ENCODE measurements around the gene PRR5. TPM values are rescaled to one million over a fixed set of nuclear protein-coding genes. Genes with fewer than 3 reads are reported as not detected.
"Not testable (repeated sequence)": the region's sequence is repeated elsewhere in the genome, so short reads cannot be mapped to it uniquely, and the experiment has no call there.

PRR5 gene
- total RNA-seq, 2 experiments from 2014 or later, result 29.7 to 30.6 TPM

DNA sequence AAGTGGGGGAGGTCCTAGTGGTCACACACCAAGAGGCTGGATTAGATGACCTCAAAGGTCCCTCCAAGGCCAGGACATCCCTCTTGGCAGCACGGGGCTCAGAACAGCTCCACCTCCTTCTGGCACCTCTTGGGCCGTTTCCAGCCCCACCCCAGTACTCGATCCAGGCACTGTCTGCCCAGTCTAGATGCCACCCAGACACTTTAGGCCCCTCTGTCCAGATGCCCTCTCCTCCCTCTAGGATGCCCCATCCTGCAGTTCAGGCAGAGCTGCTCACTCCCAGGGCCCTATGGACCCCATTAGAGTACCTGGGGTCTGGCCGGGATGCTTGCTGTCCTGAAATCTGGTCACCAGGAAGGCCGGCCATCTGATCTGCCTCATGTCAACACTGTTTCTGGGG is 34.7 kb upstream of the PRR5 start:
- POLR2A ChIA-PET, result no interaction called here
- peak overlapping the region; percentile 73 for H3K4me3 Mint-ChIP-seq

DNA sequence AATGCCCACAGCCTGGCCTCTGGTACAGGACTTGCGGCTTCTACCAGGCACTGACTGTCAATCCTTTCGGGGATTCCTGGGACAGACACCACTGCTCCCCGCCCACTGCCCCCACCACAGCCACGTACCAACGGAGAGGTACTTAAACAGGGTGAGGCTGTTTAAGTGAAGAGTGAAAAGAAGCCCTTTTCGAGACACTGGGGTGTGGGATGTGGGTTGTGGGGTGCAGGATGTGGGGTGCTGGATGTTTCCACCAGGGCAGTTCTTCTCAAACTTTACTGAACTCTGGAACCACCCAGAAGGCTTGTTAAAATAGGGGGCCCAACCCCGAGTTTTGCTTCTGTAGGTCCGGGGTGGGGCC is 34.2 kb upstream of the PRR5 start:
- POLR2A ChIA-PET, result no interaction called here
- H3K27ac Mint-ChIP-seq, result peak overlapping the region; percentile 82
- peaks cover 13% of the 10 kb centered on the region for H3K36me3 Mint-ChIP-seq (ENCODE audit: low read depth)

More for the DNA sequence above, 34.7 kb upstream of the PRR5 start:
- no peaks in the 10 kb centered on the region for H3K27me3 Mint-ChIP-seq
- no peak for DNase-seq
- H3K27ac Mint-ChIP-seq, result peak overlapping the region; percentile 82
- CTCF ChIA-PET, result interaction anchor here (1.3 kb wide), 1 partner anchor 18 kb away, joined by 7 read pairs; no protein-coding TSS in a partner anchor
- H3K4me1 Mint-ChIP-seq, result peaks cover 73% of the 10 kb centered on the region
- no peaks in the 10 kb centered on the region for H3K9me3 Mint-ChIP-seq
- H3K36me3 Mint-ChIP-seq (ENCODE audit: low read depth), result peaks cover 13% of the 10 kb centered on the region

DNA sequence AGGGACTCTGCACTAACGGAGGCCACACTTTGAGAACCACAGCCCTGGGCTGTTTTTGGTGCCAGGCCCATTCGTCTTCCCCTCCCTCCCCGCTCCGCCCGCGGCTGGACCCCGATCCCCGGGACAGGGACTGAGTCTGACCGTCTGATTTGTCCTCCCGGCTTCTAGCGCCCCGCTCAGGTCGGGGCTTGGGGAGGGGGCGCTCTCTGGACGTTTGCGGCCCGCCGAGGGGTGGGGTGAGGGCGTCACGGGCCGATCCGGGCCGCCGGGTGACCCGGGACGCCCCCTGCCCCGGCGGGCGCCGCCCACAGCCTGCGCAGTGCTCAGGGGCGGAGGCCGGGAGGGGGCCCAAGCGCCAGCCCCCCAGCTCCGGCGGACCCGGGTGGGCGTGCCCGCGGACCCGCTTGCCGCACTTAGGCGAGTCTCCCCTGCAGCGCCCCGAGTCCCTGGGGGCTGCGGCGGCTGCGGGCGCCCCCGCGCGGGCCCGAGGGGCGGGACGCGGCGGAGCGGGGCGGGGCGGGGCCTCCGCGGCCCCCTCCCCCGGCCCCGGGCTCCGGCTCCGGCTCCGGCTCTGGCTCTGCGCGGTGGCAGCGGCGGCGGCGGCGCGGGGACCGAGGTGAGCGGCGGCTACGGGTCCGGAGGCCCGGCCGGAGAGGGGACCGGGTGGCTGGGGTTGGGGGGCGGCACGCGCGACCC is 33.7 kb upstream of the PRR5 start:
- CTCF ChIA-PET, result interaction anchor here (1.3 to 6.2 kb wide), 2 partner anchors 16 to 17 kb away, joined by 7 to 41 read pairs; no protein-coding TSS in a partner anchor
- Mint-ChIP-seq H3K4me1 (peaks cover 78% of the 10 kb centered on the region), H3K9me3 (no peaks in the 10 kb centered on the region), H3K27me3 (no peaks in the 10 kb centered on the region), H3K4me3 (peak overlapping the region; percentile 73), H3K36me3 (ENCODE audit: low read depth) (peaks cover 13% of the 10 kb centered on the region), H3K27ac (peak overlapping the region; percentile 82)
- DNase-seq, result peak; percentile 34
- POLR2A ChIA-PET, result no interaction called here

More for the DNA sequence above, 34.2 kb upstream of the PRR5 start:
- Mint-ChIP-seq H3K27me3 (no peaks in the 10 kb centered on the region), H3K4me3 (peak overlapping the region; percentile 73), H3K4me1 (peaks cover 78% of the 10 kb centered on the region), H3K9me3 (no peaks in the 10 kb centered on the region)
- DNase-seq, result peak; percentile 91
- CTCF ChIA-PET, result interaction anchor here (1.3 kb wide), 1 partner anchor 17 kb away, joined by 7 read pairs; no protein-coding TSS in a partner anchor

DNA sequence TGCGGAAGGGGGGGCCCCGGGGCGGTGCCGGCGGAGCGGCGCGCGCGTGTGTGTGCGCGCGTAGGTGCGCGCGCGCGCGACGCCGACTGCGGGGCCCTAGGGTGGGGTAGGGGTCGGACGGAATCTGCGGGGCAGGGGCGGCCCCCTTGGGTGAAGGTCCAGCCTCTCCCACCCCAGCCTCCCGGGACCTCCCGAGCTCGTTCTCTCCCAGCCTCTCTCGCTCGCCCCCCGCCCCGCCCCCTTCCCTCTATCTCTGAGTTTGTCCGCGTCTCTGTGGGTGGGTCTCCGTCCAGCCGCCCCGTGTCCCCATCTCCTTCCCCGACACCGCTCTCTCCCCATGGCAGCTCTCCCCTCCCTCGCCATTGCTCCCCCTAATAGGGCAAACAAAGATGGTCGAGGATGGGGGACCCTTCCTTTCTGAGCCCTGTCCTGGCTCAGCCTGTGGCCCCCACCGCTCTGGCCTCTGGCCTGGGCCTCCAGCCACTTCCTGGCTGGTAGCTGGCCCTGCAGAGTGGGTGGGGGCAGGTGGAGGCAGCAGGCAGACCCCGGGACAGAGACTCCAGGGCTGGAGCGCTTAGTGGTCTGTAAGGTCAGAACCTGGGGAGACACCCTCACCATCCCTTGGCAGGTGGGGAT is 33.0 kb upstream of the PRR5 start:
- Mint-ChIP-seq H3K9me3 (no peaks in the 10 kb centered on the region), H3K27me3 (no peaks in the 10 kb centered on the region), H3K4me3 (peak overlapping the region; percentile 76), H3K4me1 (peaks cover 78% of the 10 kb centered on the region), H3K27ac (peak overlapping the region; percentile 83), H3K36me3 (ENCODE audit: low read depth) (peaks cover 13% of the 10 kb centered on the region)
- POLR2A ChIA-PET, result no interaction called here
- no peak for DNase-seq
- CTCF ChIA-PET, result interaction anchor here (6.2 kb wide), 1 partner anchor 15 kb away, joined by 41 read pairs; no protein-coding TSS in a partner anchor

DNA sequence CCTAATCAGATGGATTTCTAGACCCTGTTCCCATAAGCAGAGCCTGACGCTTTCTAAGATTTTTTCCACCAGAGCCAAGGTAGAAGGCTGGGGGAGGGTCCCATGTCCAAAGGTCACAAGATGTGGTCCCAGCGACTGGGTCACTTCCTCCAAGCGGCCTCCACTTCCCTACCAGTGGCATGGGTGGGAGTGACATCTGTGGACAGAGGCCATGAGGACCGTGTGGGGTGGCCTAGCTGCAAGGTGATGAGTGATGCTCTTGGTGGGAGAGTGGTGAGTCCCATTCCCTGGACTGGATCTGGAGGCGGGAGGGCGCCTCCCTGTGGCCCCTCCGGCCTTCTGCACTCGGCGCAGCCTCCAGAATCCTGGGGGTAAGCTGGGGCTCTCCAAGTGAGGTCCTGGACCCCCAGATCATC is 32.4 kb upstream of the PRR5 start:
- POLR2A ChIA-PET, result no interaction called here
- peaks cover 13% of the 10 kb centered on the region for H3K36me3 Mint-ChIP-seq (ENCODE audit: low read depth)
- H3K4me1 Mint-ChIP-seq, result peaks cover 72% of the 10 kb centered on the region
- peak overlapping the region; percentile 83 for H3K27ac Mint-ChIP-seq
- H3K27me3 Mint-ChIP-seq, result no peaks in the 10 kb centered on the region
- DNase-seq, result no peak
- CTCF ChIA-PET, result interaction anchor here (6.2 kb wide), 1 partner anchor 15 kb away, joined by 41 read pairs; no protein-coding TSS in a partner anchor
- H3K4me3 Mint-ChIP-seq, result peak overlapping the region; percentile 76
- no peaks in the 10 kb centered on the region for H3K9me3 Mint-ChIP-seq

DNA sequence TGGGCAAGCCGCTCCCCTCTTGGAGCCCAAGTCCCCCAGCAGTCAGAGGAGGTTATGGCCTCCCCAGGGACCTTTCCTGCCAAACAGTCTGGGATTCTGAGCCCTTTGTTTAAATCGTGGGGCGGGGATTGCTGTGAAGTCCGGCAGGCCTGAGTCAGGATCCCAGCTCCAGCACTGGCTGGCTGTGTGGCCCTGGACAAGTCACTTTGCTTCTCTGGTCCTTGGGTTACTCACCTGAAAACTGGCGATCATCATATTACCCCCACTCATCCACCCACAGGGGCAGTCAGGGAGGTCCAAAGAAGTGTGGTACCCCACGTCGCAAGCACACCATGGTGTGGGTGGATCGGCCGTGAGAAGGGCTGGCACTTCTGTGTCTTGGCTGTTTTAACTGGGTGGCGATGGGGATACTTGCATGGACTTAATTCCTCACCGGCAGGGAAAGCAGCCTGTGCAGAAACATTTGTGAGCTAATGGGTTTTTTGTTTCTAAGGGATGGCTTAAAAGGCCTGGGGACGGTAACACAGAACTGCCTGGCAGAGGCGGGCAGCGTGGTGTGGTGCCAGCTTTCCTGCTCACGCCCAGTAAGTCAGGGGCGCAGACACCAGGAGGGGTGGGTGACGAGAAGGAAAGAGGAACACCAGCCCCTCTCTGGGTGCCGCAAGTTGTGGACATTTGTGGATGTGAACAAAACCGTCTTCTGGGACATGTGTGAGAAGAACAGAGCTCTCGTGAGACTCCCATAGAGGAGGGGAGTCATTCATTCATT is 31.6 kb upstream of the PRR5 start:
- Mint-ChIP-seq H3K4me1 (peaks cover 68% of the 10 kb centered on the region), H3K27ac (peak overlapping the region; percentile 73), H3K36me3 (ENCODE audit: low read depth) (peaks cover 13% of the 10 kb centered on the region), H3K9me3 (no peaks in the 10 kb centered on the region), H3K4me3 (peak overlapping the region; percentile 76), H3K27me3 (no peaks in the 10 kb centered on the region)
- DNase-seq, result no peak
- POLR2A ChIA-PET, result interaction anchor here (0.6 kb wide), 1 partner anchor 14 kb away, joined by 3 read pairs; no protein-coding TSS in a partner anchor
- CTCF ChIA-PET, result interaction anchor here (1.2 to 6.2 kb wide), 2 partner anchors 12 to 14 kb away, joined by 3 to 41 read pairs; no protein-coding TSS in a partner anchor

DNA sequence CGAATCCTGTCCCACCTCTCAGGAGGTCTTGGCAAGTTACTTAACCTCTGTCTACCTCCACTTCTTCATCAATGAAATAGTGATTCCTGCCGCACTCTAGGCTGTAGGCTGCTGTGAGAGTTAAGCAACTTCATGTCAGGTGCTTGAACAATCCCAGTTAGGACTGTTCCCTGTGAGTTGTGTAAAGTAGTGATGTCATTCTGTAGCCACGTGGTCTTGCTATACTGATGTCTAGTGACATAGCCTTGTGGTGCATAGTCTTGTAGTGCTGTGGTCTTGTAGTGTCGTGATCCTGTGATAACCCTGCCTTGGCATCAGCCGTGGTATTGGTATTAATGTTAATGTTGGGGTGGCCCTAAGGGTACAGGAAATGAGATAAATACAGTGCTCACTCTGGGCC is 30.3 kb upstream of the PRR5 start:
- no peaks in the 10 kb centered on the region for H3K27me3 Mint-ChIP-seq
- H3K9me3 Mint-ChIP-seq, result no peaks in the 10 kb centered on the region
- DNase-seq, result no peak
- H3K4me1 Mint-ChIP-seq, result peaks cover 63% of the 10 kb centered on the region
- peak overlapping the region; percentile 48 for H3K27ac Mint-ChIP-seq
- POLR2A ChIA-PET, result no interaction called here
- peaks cover 13% of the 10 kb centered on the region for H3K36me3 Mint-ChIP-seq (ENCODE audit: low read depth)
- CTCF ChIA-PET, result interaction anchor here (1.2 to 6.2 kb wide), 2 partner anchors 10 to 13 kb away, joined by 3 to 41 read pairs; no protein-coding TSS in a partner anchor
- no peak overlapping the region for H3K4me3 Mint-ChIP-seq

DNA sequence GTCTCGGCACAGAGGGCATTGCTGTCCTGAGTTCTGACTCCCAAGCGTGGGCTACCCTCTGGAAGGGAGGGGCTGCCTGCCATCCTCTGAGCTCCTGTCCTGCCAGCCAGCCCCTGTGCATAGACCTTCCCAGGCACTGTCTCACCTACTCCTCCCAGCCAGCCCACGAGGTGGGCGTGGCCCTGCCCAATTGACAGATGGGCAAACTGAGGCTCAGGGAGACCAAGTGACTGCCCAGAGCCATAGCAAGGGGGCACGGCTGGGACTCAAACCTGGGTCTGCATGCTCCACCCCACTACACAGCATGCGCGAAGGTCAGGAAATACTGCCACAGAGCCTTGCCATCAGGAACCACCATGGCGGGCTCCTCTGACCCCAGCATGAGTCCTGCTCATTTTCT is 29.4 kb upstream of the PRR5 start:
- no peak for DNase-seq
- Mint-ChIP-seq H3K4me1 (peaks cover 64% of the 10 kb centered on the region), H3K36me3 (ENCODE audit: low read depth) (peaks cover 13% of the 10 kb centered on the region), H3K27ac (no peak overlapping the region), H3K27me3 (no peaks in the 10 kb centered on the region), H3K4me3 (no peak overlapping the region), H3K9me3 (no peaks in the 10 kb centered on the region)
- ChIA-PET CTCF (interaction anchor here (6.2 kb wide), 1 partner anchor 12 kb away, joined by 41 read pairs; no protein-coding TSS in a partner anchor), POLR2A (no interaction called here)

DNA sequence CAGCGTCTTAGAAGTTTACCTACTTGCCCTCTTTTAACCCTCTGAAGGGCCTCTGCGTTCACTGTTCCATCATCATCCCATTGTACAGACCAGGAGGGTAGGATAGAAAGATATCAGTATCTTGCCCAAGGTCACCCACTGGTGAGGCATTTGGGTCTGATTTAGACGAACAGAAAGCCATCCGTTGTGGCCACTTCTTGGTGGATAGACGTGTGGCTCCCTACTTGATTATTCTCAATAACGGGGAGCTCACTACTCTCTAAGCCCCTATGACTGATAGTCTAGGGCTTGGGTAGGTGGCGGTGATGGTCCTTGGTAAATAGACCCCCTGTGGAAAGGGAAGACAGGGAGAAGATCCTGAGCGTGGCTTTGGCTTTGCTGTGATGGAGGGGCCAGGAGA is 28.6 kb upstream of the PRR5 start:
- Mint-ChIP-seq H3K27me3 (no peaks in the 10 kb centered on the region), H3K4me3 (no peak overlapping the region), H3K4me1 (peaks cover 61% of the 10 kb centered on the region), H3K27ac (no peak overlapping the region), H3K36me3 (ENCODE audit: low read depth) (peaks cover 13% of the 10 kb centered on the region), H3K9me3 (no peaks in the 10 kb centered on the region)
- DNase-seq, result no peak
- ChIA-PET POLR2A (no interaction called here), CTCF (interaction anchor here (6.2 kb wide), 1 partner anchor 11 kb away, joined by 41 read pairs; no protein-coding TSS in a partner anchor)

DNA sequence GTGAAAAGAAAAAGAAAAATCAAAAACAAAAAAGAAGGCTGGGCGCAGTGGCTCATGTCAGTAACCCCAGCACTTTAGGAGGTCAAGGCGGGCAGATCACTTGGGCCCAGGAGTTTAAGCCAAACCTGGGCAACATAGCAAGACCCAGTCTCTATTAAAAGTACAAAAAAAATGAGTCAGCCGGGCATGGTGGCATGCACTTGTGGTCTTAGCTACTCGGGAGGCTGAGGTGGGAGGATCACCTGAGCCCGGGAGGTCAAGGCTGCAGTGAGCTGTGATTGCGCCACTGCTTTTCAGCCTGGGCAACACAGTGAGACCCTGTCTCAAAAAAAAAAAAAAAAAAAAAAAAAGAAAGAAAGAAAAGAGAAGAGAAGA is 26.0 kb upstream of the PRR5 start:
- H3K27me3 Mint-ChIP-seq; POLR2A ChIA-PET; H3K36me3 Mint-ChIP-seq (ENCODE audit: low read depth); H3K4me3 Mint-ChIP-seq; H3K9me3 Mint-ChIP-seq; H3K27ac Mint-ChIP-seq; DNase-seq: not testable (repeated sequence)
- CTCF ChIA-PET, result interaction anchor here (2.4 kb wide), 1 partner anchor 9 kb away, joined by 15 read pairs; no protein-coding TSS in a partner anchor
- H3K4me1 Mint-ChIP-seq, result peaks cover 65% of the 10 kb centered on the region

DNA sequence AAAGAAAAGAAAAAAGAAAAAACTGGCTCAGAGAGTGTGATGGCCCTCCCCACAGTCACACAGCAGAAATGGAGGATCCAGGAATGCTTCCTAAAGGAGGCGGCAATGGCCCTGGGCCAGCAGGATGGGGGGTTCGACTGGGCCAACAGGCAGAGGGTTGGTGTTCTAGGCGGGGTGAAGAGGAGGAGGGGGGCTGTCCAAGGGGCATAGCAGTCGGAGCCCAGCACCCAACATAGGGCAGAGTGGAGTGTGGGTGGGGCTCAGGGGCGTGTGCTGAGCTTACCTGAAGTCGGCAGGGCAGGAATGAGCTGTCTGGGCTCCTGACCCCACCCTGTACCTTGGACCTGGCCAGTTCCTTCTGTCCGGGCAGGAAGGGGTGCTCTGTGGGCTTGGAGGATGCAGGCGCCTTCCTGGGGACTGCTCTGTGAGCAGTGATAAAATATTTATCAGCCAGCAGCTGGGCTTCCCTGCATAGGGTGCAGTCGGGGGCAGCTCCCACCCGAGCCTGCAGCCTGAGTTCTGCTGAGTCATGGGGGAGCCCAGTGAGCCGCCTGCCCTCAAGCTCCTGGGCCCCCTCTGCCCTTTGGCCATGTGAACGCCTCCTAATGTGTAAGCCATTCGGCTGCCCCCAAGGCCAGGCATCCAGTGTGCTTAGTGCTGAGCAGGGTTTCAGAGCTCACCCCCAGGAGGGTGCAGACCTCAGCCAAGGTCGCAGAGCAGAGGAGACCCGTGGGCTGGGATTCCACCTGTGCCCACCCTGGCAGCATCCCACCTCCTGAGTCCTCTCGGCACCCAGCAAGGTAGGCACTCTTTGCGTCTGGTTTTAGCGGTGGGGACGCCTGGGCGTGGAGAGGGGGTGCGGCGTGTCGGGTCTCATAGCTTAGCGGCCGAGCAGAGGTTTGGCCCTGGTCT is 25.3 kb upstream of the PRR5 start:
- ChIA-PET CTCF (interaction anchor here (2.4 kb wide), 1 partner anchor 8 kb away, joined by 15 read pairs; no protein-coding TSS in a partner anchor), POLR2A (no interaction called here)
- Mint-ChIP-seq H3K9me3 (no peaks in the 10 kb centered on the region), H3K4me1 (peaks cover 66% of the 10 kb centered on the region), H3K4me3 (peak overlapping the region; percentile 48), H3K27me3 (no peaks in the 10 kb centered on the region), H3K27ac (peak overlapping the region; percentile 63), H3K36me3 (ENCODE audit: low read depth) (peaks cover 5% of the 10 kb centered on the region)
- no peak for DNase-seq

DNA sequence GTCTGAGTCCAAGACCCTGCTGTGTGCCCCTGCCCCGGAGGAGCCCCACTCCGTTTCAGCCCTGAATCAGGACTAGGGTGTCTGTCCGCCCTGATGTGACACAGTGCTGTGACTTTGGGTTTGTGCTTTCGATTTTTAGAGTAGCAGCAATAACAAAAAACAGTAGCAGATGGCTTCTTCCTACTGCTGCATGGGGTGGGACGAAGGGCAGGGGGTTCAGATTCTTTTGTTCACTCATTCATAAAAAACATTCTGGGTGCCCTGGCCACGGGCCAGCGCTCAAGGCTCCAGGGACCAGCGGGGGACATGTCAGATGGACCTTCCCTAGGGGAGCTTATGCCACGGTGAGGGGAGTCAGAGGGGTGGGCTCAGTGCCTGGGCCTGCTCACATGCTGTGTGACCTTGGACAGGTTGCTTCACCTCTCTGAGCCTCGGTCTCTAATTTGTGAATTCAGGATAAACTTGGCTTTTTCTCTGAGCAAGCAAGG is 24.6 kb upstream of the PRR5 start:
- POLR2A ChIA-PET, result no interaction called here
- H3K27me3 Mint-ChIP-seq, result no peaks in the 10 kb centered on the region
- CTCF ChIA-PET, result interaction anchor here (2.4 kb wide), 1 partner anchor 8 kb away, joined by 15 read pairs; no protein-coding TSS in a partner anchor
- peaks cover 4% of the 10 kb centered on the region for H3K36me3 Mint-ChIP-seq (ENCODE audit: low read depth)
- peaks cover 66% of the 10 kb centered on the region for H3K4me1 Mint-ChIP-seq
- peak overlapping the region; percentile 63 for H3K27ac Mint-ChIP-seq
- peak overlapping the region; percentile 48 for H3K4me3 Mint-ChIP-seq
- H3K9me3 Mint-ChIP-seq, result no peaks in the 10 kb centered on the region
- DNase-seq, result no peak

All from activated CD4-positive, alpha-beta T cell treated with anti-CD3 and anti-CD28 coated beads, Interleukin-2, amount 10 ng/mL, durations not matched to agents 7 days and 5 days (primary cell).